ENCODE data around the gene LBP.

GRCh38 chr20:38342216-38342615 is 4.1 kb upstream of the LBP start:
- TF ChIP-seq EP300 (IDR thresholded peaks at IDR 0.05) (no peak), POLR2A (IDR thresholded peaks at IDR 0.05) (no peak), CTCF (IDR thresholded peaks at IDR 0.05) (no peak), POLR2AphosphoS5 (IDR thresholded peaks at IDR 0.05) (no peak)

Data from sigmoid colon (tissue), 4 donors.